H9 (cell line): ENCODE data around the gene EFS. TPM values are rescaled to one million over a fixed set of nuclear protein-coding genes. Genes with fewer than 3 reads are reported as not detected.

Source experiments
- DNase-seq: peaks from one replicate; pipeline ENCODE4 v3.0.0-alpha.2; 2017
- H2AFZ ChIP-seq: one replicate; pipeline ENCODE4 v1.6.1; 2013; ENCODE audit warnings: mild to moderate bottlenecking, low read length, control low read depth, moderate library complexity
- H2AK5ac ChIP-seq: 2 replicates; pipeline ENCODE4 v1.6.1; 2013; ENCODE audit warnings: low read length, control low read depth, mixed read lengths; ENCODE audit not compliant: insufficient read length
- H2BK120ac ChIP-seq: one replicate; pipeline ENCODE4 v1.6.1; 2013; ENCODE audit warnings: low read depth, mild to moderate bottlenecking, low read length, control low read depth, inconsistent platforms; ENCODE audit not compliant: poor library complexity, severe bottlenecking
- H2BK12ac ChIP-seq: 2 replicates; pipeline ENCODE4 v1.6.1; 2013; ENCODE audit warnings: low read length, control low read depth, mixed read lengths, low read depth; ENCODE audit not compliant: insufficient read length
- H2BK15ac ChIP-seq: 2 replicates; pipeline ENCODE4 v1.6.1; 2013; ENCODE audit warnings: low read depth, low read length, control low read depth
- H2BK20ac ChIP-seq: one replicate; pipeline ENCODE4 v1.6.1; 2013; ENCODE audit warnings: low read depth, mild to moderate bottlenecking, low read length, control low read depth, inconsistent platforms; ENCODE audit not compliant: poor library complexity, severe bottlenecking
- H2BK5ac ChIP-seq: 2 replicates; pipeline ENCODE4 v1.6.1; 2013; ENCODE audit warnings: low read length, control low read depth, mixed read lengths; ENCODE audit not compliant: insufficient read length
- H3K14ac ChIP-seq: 2 replicates; pipeline ENCODE4 v1.6.1; 2013; ENCODE audit warnings: low read length, control low read depth; ENCODE audit not compliant: insufficient read depth
- H3K18ac ChIP-seq: 2 replicates; pipeline ENCODE4 v1.6.1; 2013; ENCODE audit warnings: low read depth, mild to moderate bottlenecking, mixed read lengths, low read length, control low read depth; ENCODE audit not compliant: insufficient read length
- H3K23ac ChIP-seq: 2 replicates; pipeline ENCODE4 v1.6.1; 2013; ENCODE audit warnings: low read length, control low read depth, mixed read lengths, low read depth; ENCODE audit not compliant: insufficient read length
- H3K23me2 ChIP-seq: 2 replicates; pipeline ENCODE4 v1.6.1; 2013; ENCODE audit warnings: low read depth, mild to moderate bottlenecking, mixed read lengths, low read length, control low read depth; ENCODE audit not compliant: insufficient read length, poor library complexity, severe bottlenecking
- H3K27ac ChIP-seq: 2 replicates; pipeline ENCODE4 v1.5.1; 2013; ENCODE audit warnings: low read length, control low read depth, mixed read lengths, low read depth; ENCODE audit not compliant: insufficient read length
- H3K27me3 ChIP-seq: 2 replicates; pipeline ENCODE4 v1.6.1; 2013; ENCODE audit warnings: low read length, control low read depth, inconsistent platforms; ENCODE audit not compliant: insufficient read depth
- H3K4ac ChIP-seq: 2 replicates; pipeline ENCODE4 v1.6.1; 2013; ENCODE audit warnings: low read depth, mild to moderate bottlenecking, control low read depth, inconsistent platforms, low read length, moderate library complexity
- H3K4me1 ChIP-seq: 2 replicates; pipeline ENCODE4 v1.6.1; 2013; ENCODE audit warnings: low read length, control low read depth, inconsistent platforms; ENCODE audit not compliant: insufficient read depth
- H3K4me2 ChIP-seq: 2 replicates; pipeline ENCODE4 v1.6.1; 2013; ENCODE audit warnings: low read length, control low read depth, mixed read lengths; ENCODE audit not compliant: insufficient read length, insufficient read depth
- H3K56ac ChIP-seq: 2 replicates; pipeline ENCODE4 v1.6.1; 2013; ENCODE audit warnings: low read depth, mild to moderate bottlenecking, mixed read lengths, low read length, control low read depth; ENCODE audit not compliant: insufficient read length
- H3K79me1 ChIP-seq: 2 replicates; pipeline ENCODE4 v1.6.1; 2013; ENCODE audit warnings: low read depth, mild to moderate bottlenecking, moderate library complexity, low read length, control low read depth, inconsistent platforms; ENCODE audit not compliant: insufficient read depth, poor library complexity, severe bottlenecking
- H3K79me2 ChIP-seq: 2 replicates; pipeline ENCODE4 v1.6.1; 2013; ENCODE audit warnings: low read length, control low read depth, inconsistent platforms; ENCODE audit not compliant: insufficient read depth
- H3K9ac ChIP-seq: 2 replicates; pipeline ENCODE4 v1.6.1; 2013; ENCODE audit warnings: low read length, control low read depth, mixed read lengths; ENCODE audit not compliant: insufficient read length; ENCODE audit errors: extremely low read depth
- H3K9me3 ChIP-seq: one replicate; pipeline ENCODE4 v1.6.1; 2013; ENCODE audit warnings: low read depth, low read length, inconsistent platforms; ENCODE audit not compliant: control insufficient read depth
- H3T11ph ChIP-seq: one replicate; pipeline ENCODE4 v1.6.1; 2013; ENCODE audit warnings: mild to moderate bottlenecking, low read length, control low read depth, inconsistent platforms
- H4K20me1 ChIP-seq: one replicate; pipeline ENCODE4 v1.6.1; 2013; ENCODE audit not compliant: control insufficient read depth, insufficient read length, insufficient read depth
- H4K5ac ChIP-seq: 2 replicates; pipeline ENCODE4 v1.6.1; 2013; ENCODE audit warnings: low read depth, mild to moderate bottlenecking, mixed read lengths, low read length, control low read depth; ENCODE audit not compliant: insufficient read length
- H4K8ac ChIP-seq: replicated peaks from 2 replicates; pipeline ENCODE4 v1.6.1; 2013; ENCODE audit warnings: low read length, control low read depth, mixed read lengths, low read depth; ENCODE audit not compliant: insufficient read length
- H4K91ac ChIP-seq: 2 replicates; pipeline ENCODE4 v1.6.1; 2013; ENCODE audit warnings: low read depth, mild to moderate bottlenecking, moderate library complexity, mixed read lengths, low read length, control low read depth; ENCODE audit not compliant: insufficient read length
- H3K27ac Mint-ChIP-seq, 3 experiments: 2 replicates in 2 of 3; 3 replicates in 1 of 3; pipeline ENCODE4 v1.8.0; 2020 to 2021; ENCODE audit warnings: mixed read lengths in 3 of 3, mild to moderate bottlenecking in 1 of 3, moderate library complexity in 1 of 3
- H3K27me3 Mint-ChIP-seq: 2 replicates; pipeline ENCODE4 v1.8.0; 2021; ENCODE audit warnings: low read depth, mild to moderate bottlenecking, moderate library complexity, mixed read lengths
- H3K36me3 Mint-ChIP-seq, 3 experiments: 2 replicates in 2 of 3; 3 replicates in 1 of 3; pipeline ENCODE4 v1.8.0; 2020 to 2021; ENCODE audit warnings: low read depth in 3 of 3, mixed read lengths in 3 of 3; ENCODE audit not compliant: insufficient read depth in 1 of 3
- H3K4me1 Mint-ChIP-seq, 2 experiments: 2 replicates each; pipeline ENCODE4 v1.8.0; 2020; ENCODE audit warnings: mixed read lengths in 2 of 2
- H3K4me3 Mint-ChIP-seq, 2 experiments: 2 replicates in 1 of 2; 3 replicates in 1 of 2; pipeline ENCODE4 v1.8.0; 2020 to 2021; ENCODE audit warnings: mild to moderate bottlenecking in 2 of 2, mixed read lengths in 2 of 2, moderate library complexity in 1 of 2
- H3K9me3 Mint-ChIP-seq, 2 experiments: 2 replicates in 1 of 2; 3 replicates in 1 of 2; pipeline ENCODE4 v1.8.0; 2020; ENCODE audit warnings: mild to moderate bottlenecking in 2 of 2, mixed read lengths in 2 of 2, moderate library complexity in 1 of 2
- WGBS: extraction: QIAGEN DNeasy Blood & Tissue Kit; methylation state at CpG from one replicate; pipeline ENCODE4 v1.1.7; 2013; ENCODE audit warnings: missing lambda C conversion rate, low lambda C conversion rate, mixed read lengths; ENCODE audit not compliant: insufficient read length; ENCODE audit errors: extremely low coverage; 5-methylcytosine and 5-hydroxymethylcytosine counted together
- total RNA-seq: library from RNA; stranded (reverse); gene quantifications from 2 replicates; pipeline ENCODE4 v1.2.1, GENCODE V29; 2021
- TF ChIP-seq, protein P1 (sequence below): fragments of 200-600 bp; sonication (generic); conservative IDR thresholded peaks from 3 replicates; pipeline ENCODE4 v1.8.0; 2021; ENCODE audit warnings: antibody characterized with exemption, mild to moderate bottlenecking

EFS gene
- total RNA-seq, 1 experiment from 2014 or later = 32.1 TPM

DNA sequence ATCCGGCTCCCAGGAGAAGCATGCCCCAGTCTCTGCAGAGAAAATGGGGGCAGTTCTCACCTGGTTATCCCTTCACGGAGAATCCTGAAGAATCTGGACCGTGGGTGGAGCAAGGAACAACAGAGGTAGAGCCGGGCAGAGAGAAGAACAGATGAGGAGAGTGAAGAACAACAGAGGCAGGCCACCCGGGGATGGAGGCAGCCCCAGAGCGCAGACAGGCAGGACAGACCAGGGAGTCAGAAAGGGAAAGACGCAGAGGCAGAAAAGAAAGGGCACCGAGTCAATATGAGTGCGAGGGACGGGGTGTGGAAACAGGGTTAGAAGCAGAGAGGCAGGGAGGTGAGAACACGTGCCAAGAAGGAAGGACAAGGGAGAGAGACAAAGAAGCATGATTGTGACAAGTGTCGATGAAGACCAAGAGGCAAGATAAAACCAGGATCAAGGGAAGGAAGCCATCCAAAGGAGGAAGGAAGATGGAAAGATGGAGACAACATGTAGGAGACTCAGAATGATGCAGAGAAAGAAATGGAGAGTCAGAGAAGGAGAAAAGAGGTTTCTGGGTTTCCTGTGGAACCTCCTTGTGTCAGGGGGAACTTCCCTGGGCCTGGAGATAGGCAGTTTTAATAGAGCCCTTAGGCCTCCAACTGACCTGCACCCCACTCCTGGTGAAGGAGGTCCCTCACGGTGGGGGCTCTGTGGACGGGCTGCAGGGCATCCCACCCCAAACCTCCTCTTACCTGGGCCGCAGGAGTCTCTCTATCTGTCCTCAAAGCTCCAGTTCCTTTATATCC lies 42.7 kb upstream of the EFS start, which contains the start of gene MYH6:
Gene MYH6, minus strand, starts transcription at position 758 of the 791 bp plus-strand sequence. CDS start 1,050 bp downstream, outside the sequence.
- no peak within 1 kb of the TSS for H3K4me3 Mint-ChIP-seq
- Histone ChIP-seq H2BK12ac (no peak within 1 kb of the TSS), H3K27ac (no peak within 1 kb of the TSS), H3T11ph (no peak within 1 kb of the TSS), H2BK20ac (no peak within 1 kb of the TSS), H3K18ac (no peak within 1 kb of the TSS), H4K5ac (no peak within 1 kb of the TSS), H2BK120ac (no peak within 1 kb of the TSS), H3K9ac (no peak within 1 kb of the TSS), H4K91ac (no peak within 1 kb of the TSS), H2AK5ac (no peak within 1 kb of the TSS), H3K4ac (no peak within 1 kb of the TSS), H3K56ac (no peak within 1 kb of the TSS), H3K23ac (no peak within 1 kb of the TSS), H4K20me1 (no peaks in the 10 kb centered on the region), H3K9me3 (no peaks in the 10 kb centered on the region), H3K4me2 (no peak within 1 kb of the TSS), H3K79me1 (no peaks in the 10 kb centered on the region), H2BK15ac (no peak within 1 kb of the TSS), H3K79me2 (no peaks in the 10 kb centered on the region), H3K4me1 (no peaks in the 10 kb centered on the region), H4K8ac (no peak within 1 kb of the TSS), H2AFZ (no peak within 1 kb of the TSS), H3K14ac (no peak within 1 kb of the TSS; the same call in 1 of the 2 replicates), H3K23me2 (no peaks in the 10 kb centered on the region), H3K27me3 (no peaks in the 10 kb centered on the region), H2BK5ac (no peak within 1 kb of the TSS)
- no peak for DNase-seq
- H3K27ac Mint-ChIP-seq = no peak within 1 kb of the TSS
- H3K27me3 Mint-ChIP-seq = peaks cover 56% of the 10 kb centered on the region
- no peaks in the 10 kb centered on the region for H3K36me3 Mint-ChIP-seq
- H3K9me3 Mint-ChIP-seq = no peaks in the 10 kb centered on the region
- peaks cover 15 to 20% of the 10 kb centered on the region in 2 experiments for H3K4me1 Mint-ChIP-seq
- TF ChIP-seq, protein P1, sequence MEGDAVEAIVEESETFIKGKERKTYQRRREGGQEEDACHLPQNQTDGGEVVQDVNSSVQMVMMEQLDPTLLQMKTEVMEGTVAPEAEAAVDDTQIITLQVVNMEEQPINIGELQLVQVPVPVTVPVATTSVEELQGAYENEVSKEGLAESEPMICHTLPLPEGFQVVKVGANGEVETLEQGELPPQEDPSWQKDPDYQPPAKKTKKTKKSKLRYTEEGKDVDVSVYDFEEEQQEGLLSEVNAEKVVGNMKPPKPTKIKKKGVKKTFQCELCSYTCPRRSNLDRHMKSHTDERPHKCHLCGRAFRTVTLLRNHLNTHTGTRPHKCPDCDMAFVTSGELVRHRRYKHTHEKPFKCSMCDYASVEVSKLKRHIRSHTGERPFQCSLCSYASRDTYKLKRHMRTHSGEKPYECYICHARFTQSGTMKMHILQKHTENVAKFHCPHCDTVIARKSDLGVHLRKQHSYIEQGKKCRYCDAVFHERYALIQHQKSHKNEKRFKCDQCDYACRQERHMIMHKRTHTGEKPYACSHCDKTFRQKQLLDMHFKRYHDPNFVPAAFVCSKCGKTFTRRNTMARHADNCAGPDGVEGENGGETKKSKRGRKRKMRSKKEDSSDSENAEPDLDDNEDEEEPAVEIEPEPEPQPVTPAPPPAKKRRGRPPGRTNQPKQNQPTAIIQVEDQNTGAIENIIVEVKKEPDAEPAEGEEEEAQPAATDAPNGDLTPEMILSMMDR = no peak
- no CpG with 5 or more reads among the region's 15 CpGs for WGBS
